Mesenchymal stem cell (in vitro differentiated cells and primary cell): ENCODE measurements around the gene ELP5.
A peak's percentile ranks its signal among the peaks of the same experiment; 100 is the strongest.

Experiments used
- DNase-seq: peaks from one replicate; pipeline ENCODE4 v3.0.0-alpha.2; 2013
- H2AFZ ChIP-seq: one replicate; pipeline ENCODE4 v1.6.1; 2013; ENCODE audit warnings: low read depth, mild to moderate bottlenecking, control low read depth, inconsistent platforms, low read length, moderate library complexity
- H2AK5ac ChIP-seq: 2 replicates; pipeline ENCODE4 v1.6.1; 2013; ENCODE audit warnings: low read length, moderate library complexity, mild to moderate bottlenecking, inconsistent platforms; ENCODE audit not compliant: severe bottlenecking
- H2BK120ac ChIP-seq: one replicate; pipeline ENCODE4 v1.6.1; 2013; ENCODE audit warnings: low read depth, mild to moderate bottlenecking, inconsistent platforms, low read length, moderate library complexity
- H2BK12ac ChIP-seq, 2 experiments: one replicate each; pipeline ENCODE4 v1.6.1; 2013; ENCODE audit warnings: inconsistent platforms in 2 of 2, low read length in 2 of 2, mild to moderate bottlenecking in 2 of 2, moderate library complexity in 2 of 2, control low read depth in 1 of 2
- H2BK15ac ChIP-seq: one replicate; pipeline ENCODE4 v1.6.1; 2013; ENCODE audit warnings: mild to moderate bottlenecking, low read depth, inconsistent platforms; ENCODE audit not compliant: poor library complexity, severe bottlenecking
- H2BK5ac ChIP-seq: 2 replicates; pipeline ENCODE4 v1.6.1; 2013; ENCODE audit warnings: low read depth, mild to moderate bottlenecking, low read length, control low read depth, inconsistent platforms; ENCODE audit not compliant: poor library complexity, severe bottlenecking
- H3K14ac ChIP-seq, 2 experiments: one replicate each; pipeline ENCODE4 v1.6.1; 2013; ENCODE audit warnings: inconsistent platforms in 2 of 2, low read length in 2 of 2, control low read depth in 1 of 2, mild to moderate bottlenecking in 1 of 2, moderate library complexity in 1 of 2
- H3K18ac ChIP-seq, 2 experiments: one replicate each; pipeline ENCODE4 v1.6.1; 2013; ENCODE audit warnings: inconsistent platforms in 2 of 2, low read length in 2 of 2, control low read depth in 1 of 2, low read depth in 1 of 2, mild to moderate bottlenecking in 1 of 2
- H3K23ac ChIP-seq, 2 experiments: one replicate each; pipeline ENCODE4 v1.6.1; 2013; ENCODE audit warnings: inconsistent platforms in 2 of 2, low read length in 2 of 2, mild to moderate bottlenecking in 2 of 2, moderate library complexity in 2 of 2, control low read depth in 1 of 2
- H3K27ac ChIP-seq: 2 replicates; pipeline ENCODE4 v1.5.1; 2013; ENCODE audit warnings: mild to moderate bottlenecking, moderate library complexity, low read length, control low read depth, inconsistent platforms; ENCODE audit not compliant: poor library complexity, severe bottlenecking
- H3K27me3 ChIP-seq, 2 experiments: 2 replicates each; pipeline versions ENCODE4 v1.6.1 to v1.7.0; 2013; ENCODE audit warnings: low read length in 2 of 2, mild to moderate bottlenecking in 2 of 2, moderate library complexity in 2 of 2, control low read depth in 1 of 2, inconsistent platforms in 1 of 2; ENCODE audit not compliant: control insufficient read depth in 1 of 2, insufficient read depth in 1 of 2
- H3K36me3 ChIP-seq, 2 experiments: 2 replicates each; pipeline versions ENCODE4 v1.6.1 to v1.7.0; 2013; ENCODE audit warnings: low read length in 2 of 2, control low read depth in 1 of 2, inconsistent platforms in 1 of 2, low read depth in 1 of 2, mild to moderate bottlenecking in 1 of 2; ENCODE audit not compliant: insufficient read depth in 2 of 2, control insufficient read depth in 1 of 2
- H3K4ac ChIP-seq, 2 experiments: one replicate each; pipeline ENCODE4 v1.6.1; 2013; ENCODE audit warnings: inconsistent platforms in 2 of 2, low read length in 2 of 2, mild to moderate bottlenecking in 2 of 2, moderate library complexity in 2 of 2, control low read depth in 1 of 2, low read depth in 1 of 2
- H3K4me1 ChIP-seq: 2 replicates; pipeline ENCODE4 v1.6.1; 2013; ENCODE audit warnings: low read depth, low read length, control low read depth; ENCODE audit not compliant: control insufficient read depth, insufficient read depth
- H3K4me2 ChIP-seq: 2 replicates; pipeline ENCODE4 v1.6.1; 2013; ENCODE audit warnings: low read length, mild to moderate bottlenecking, inconsistent platforms; ENCODE audit not compliant: poor library complexity, severe bottlenecking
- H3K4me3 ChIP-seq, 2 experiments: 2 replicates each; pipeline versions ENCODE4 v1.5.1 to v1.7.0; 2013; ENCODE audit warnings: low read length in 2 of 2, mild to moderate bottlenecking in 2 of 2, control low read depth in 1 of 2, low read depth in 1 of 2; ENCODE audit not compliant: insufficient read depth in 1 of 2
- H3K79me1 ChIP-seq: replicated peaks from 2 replicates; pipeline ENCODE4 v1.6.1; 2013; ENCODE audit warnings: mild to moderate bottlenecking, control low read depth, low read length, inconsistent platforms; ENCODE audit not compliant: poor library complexity, severe bottlenecking
- H3K9ac ChIP-seq: 2 replicates; pipeline ENCODE4 v1.7.0; 2013; ENCODE audit warnings: mild to moderate bottlenecking, low read length, moderate library complexity
- H3K9me3 ChIP-seq: 2 replicates; pipeline ENCODE4 v1.7.0; 2013; ENCODE audit warnings: mild to moderate bottlenecking, low read length; ENCODE audit not compliant: control insufficient read depth
- H4K8ac ChIP-seq: one replicate; pipeline ENCODE4 v1.6.1; 2013; ENCODE audit warnings: inconsistent platforms, mild to moderate bottlenecking, low read length, moderate library complexity
- H4K91ac ChIP-seq: one replicate; pipeline ENCODE4 v1.6.1; 2013; ENCODE audit warnings: mild to moderate bottlenecking, low read length, inconsistent platforms
- WGBS: methylation state at CpG from one replicate; pipeline ENCODE4 v1.1.7; 2013; ENCODE audit warnings: mixed read lengths; 5-methylcytosine and 5-hydroxymethylcytosine counted together

The ELP5 gene

DNA sequence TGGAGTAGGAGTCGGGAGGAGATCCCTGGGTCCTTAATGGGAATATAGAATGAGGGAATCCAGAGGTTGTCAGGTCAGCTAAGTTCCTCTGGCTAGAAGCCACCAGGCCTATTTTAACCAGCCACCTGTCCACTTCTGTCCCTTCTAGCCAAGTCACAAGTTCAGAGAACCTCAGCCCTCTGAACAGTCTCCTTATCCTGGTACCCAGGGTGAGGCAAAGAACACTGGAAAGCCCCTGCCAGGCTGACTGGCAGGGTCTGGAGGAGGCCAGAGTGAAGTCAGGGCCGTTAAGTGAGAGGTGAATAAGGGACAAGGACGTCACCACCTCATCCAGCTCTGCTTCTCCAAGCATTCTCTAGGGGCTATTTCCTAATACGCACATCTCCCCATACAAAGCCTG lies 3.2 kb upstream of the ELP5 start:
- Histone ChIP-seq H3K23ac (peak overlapping the region in 1 of 2 experiments; percentile 41), H3K27ac (no peak overlapping the region), H2AFZ (no peak overlapping the region), H3K4me2 (no peak overlapping the region), H2BK120ac (no peak overlapping the region), H3K4me1 (peaks cover 16% of the 10 kb centered on the region), H4K8ac (peak overlapping the region; percentile 40), H3K18ac (no peak overlapping the region), H3K9me3 (no peaks in the 10 kb centered on the region), H3K36me3 (peaks cover 22 to 29% of the 10 kb centered on the region in 2 experiments), H2BK12ac (no peak overlapping the region), H3K9ac (peak overlapping the region; percentile 43), H2BK5ac (no peak overlapping the region), H3K4me3 (no peak overlapping the region), H2AK5ac (no peak overlapping the region), H3K27me3 (no peaks in the 10 kb centered on the region), H3K14ac (no peak overlapping the region), H3K4ac (no peak overlapping the region), H2BK15ac (no peak overlapping the region), H4K91ac (no peak overlapping the region), H3K79me1 (peaks cover 11% of the 10 kb centered on the region)
- no peak for DNase-seq
- 90% methylated on average over 4 of the region's 4 CpGs for WGBS

DNA sequence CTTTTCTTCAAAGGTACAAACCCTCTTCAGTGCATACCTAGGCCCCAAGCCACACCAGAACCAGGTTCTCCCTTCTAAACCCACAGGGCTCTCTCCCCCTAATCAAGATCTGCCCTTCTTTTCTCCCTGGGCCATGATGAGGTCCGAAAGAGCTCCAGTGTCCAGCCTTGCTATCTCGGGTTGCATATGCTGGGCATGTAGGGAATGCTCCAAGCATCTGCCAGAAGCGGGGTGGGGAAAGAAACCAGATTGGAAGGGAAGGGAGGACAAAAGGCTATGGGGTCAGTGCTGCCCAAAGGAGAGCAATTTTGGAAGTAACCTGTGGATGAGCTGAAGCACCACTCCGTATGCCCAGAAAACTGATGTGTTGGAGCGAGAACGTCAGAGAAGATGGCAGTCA lies 2.8 kb upstream of the ELP5 start:
- DNase-seq: no peak
- Histone ChIP-seq H3K9me3 (no peaks in the 10 kb centered on the region), H4K91ac (no peak overlapping the region), H2BK5ac (no peak overlapping the region), H2BK15ac (no peak overlapping the region), H3K4me2 (no peak overlapping the region), H3K27ac (no peak overlapping the region), H3K36me3 (peaks cover 19 to 28% of the 10 kb centered on the region in 2 experiments), H4K8ac (no peak overlapping the region), H2BK12ac (no peak overlapping the region), H2AFZ (no peak overlapping the region), H3K4me3 (peak overlapping the region in 1 of 2 experiments; percentile 14), H3K18ac (no peak overlapping the region), H3K14ac (no peak overlapping the region), H3K9ac (peak overlapping the region; percentile 43), H2BK120ac (no peak overlapping the region), H2AK5ac (no peak overlapping the region), H3K4me1 (peaks cover 15% of the 10 kb centered on the region), H3K23ac (no peak overlapping the region), H3K4ac (no peak overlapping the region), H3K27me3 (no peaks in the 10 kb centered on the region), H3K79me1 (peaks cover 11% of the 10 kb centered on the region)
- WGBS: 92% methylated on average over 6 of the region's 6 CpGs

DNA sequence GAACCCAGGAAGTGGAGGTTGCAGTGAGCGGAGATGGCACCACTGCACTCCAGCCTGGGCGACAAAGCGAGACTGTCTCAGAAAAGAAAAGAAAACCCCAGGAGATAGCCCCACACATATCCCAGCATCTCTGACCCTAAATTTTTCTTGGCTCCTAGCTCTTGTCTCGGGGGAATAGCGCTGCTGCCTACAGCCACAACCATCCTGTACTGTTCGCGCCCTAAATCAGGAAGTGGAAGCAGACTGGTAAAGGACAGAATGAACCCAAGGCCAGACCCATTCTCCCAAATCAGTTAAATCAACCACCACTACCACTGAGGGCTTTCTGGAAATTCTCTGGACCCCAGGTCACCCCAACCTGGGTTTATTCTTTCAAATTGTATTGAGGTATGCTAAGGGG lies 2.2 kb upstream of the ELP5 start:
- H3K79me1 ChIP-seq: peaks cover 13% of the 10 kb centered on the region
- H2BK5ac ChIP-seq: no peak overlapping the region
- peaks cover 15% of the 10 kb centered on the region for H3K4me1 ChIP-seq
- 97% methylated on average over 7 of the region's 7 CpGs for WGBS
- H2BK12ac ChIP-seq: no peak overlapping the region
- peak overlapping the region; percentile 97 for H3K9ac ChIP-seq
- no peak for DNase-seq
- H4K91ac ChIP-seq: no peak overlapping the region
- peak overlapping the region; percentile 93 for H3K4me2 ChIP-seq
- no peaks in the 10 kb centered on the region for H3K27me3 ChIP-seq
- no peak overlapping the region for H3K23ac ChIP-seq
- H2BK15ac ChIP-seq: no peak overlapping the region
- H3K18ac ChIP-seq: no peak overlapping the region
- H3K36me3 ChIP-seq: peaks cover 19 to 28% of the 10 kb centered on the region in 2 experiments
- no peak overlapping the region for H3K27ac ChIP-seq
- no peak overlapping the region for H2AFZ ChIP-seq
- no peaks in the 10 kb centered on the region for H3K9me3 ChIP-seq
- no peak overlapping the region for H4K8ac ChIP-seq
- H2BK120ac ChIP-seq: no peak overlapping the region
- no peak overlapping the region for H3K14ac ChIP-seq
- no peak overlapping the region for H2AK5ac ChIP-seq
- peak overlapping the region in 1 of 2 experiments; percentile 85 for H3K4me3 ChIP-seq
- H3K4ac ChIP-seq: no peak overlapping the region

DNA sequence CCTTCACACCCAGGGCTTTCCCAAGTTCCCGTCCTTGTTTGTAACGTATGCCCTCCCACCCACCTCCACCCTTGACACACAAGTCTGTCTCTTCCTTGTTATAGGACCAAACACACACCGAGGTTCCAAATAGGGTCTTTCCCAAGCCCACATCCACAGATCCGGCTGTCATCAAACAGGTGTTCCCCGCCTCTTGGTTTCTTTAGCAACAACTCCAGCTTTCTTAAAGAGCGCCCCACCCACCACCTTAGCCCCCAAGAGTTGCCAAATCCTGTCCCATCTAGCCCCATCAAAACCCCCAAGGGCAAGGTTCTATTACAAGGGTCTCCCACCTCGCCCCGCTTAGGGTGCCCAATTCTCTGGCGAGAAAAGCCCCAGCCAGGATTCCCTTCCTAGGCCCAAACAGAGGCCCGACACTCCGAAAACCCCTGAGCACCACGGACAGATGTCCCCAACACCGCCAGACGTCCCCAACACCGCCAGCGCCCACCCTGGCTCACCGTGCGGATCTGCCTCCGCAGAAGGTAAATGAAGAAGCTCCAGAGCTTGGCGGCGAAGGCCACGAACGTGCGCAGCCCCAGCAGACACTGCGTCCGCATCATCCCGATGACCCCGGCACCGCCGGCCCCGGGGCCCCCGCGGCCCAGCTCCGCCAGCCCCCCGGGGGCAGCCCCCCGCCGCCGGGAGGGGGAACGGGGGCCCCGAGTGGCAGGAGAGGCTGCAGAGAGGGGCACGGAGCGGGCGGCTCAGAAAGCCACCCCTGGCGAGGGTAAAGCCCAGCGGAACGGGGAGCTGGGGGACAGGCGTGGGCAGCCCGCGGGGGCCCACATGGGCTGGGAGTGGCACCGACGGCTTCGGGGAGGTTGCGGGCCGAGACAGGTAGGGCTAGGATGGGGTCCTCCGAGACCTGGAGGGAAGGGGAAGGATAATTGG lies 1.1 kb upstream of the ELP5 start:
- Histone ChIP-seq H4K91ac (peak overlapping the region; percentile 97), H3K9me3 (no peaks in the 10 kb centered on the region), H3K14ac (peak overlapping the region; percentile 43 to 68), H2BK120ac (peak overlapping the region; percentile 96), H3K4ac (peak overlapping the region; percentile 73 to 97), H2BK5ac (peak overlapping the region; percentile 97), H2AK5ac (no peak overlapping the region), H3K9ac (peak overlapping the region; percentile 97), H3K4me1 (peaks cover 15% of the 10 kb centered on the region), H3K23ac (no peak overlapping the region), H4K8ac (peak overlapping the region; percentile 96), H3K4me3 (peak overlapping the region; percentile 85 to 90), H3K27ac (peak overlapping the region; percentile 61), H2BK15ac (no peak overlapping the region), H3K27me3 (no peaks in the 10 kb centered on the region), H2BK12ac (peak overlapping the region in 1 of 2 experiments; percentile 10), H2AFZ (no peak overlapping the region), H3K18ac (peak overlapping the region; percentile 89 to 96), H3K79me1 (peaks cover 13% of the 10 kb centered on the region), H3K36me3 (peaks cover 22 to 32% of the 10 kb centered on the region in 2 experiments), H3K4me2 (peak overlapping the region; percentile 93)
- DNase-seq: peak; percentile 40
- WGBS: under 1% methylated on average over 55 of the region's 55 CpGs
